ENCODE data around the gene MAFF.

Gene MAFF

DNA sequence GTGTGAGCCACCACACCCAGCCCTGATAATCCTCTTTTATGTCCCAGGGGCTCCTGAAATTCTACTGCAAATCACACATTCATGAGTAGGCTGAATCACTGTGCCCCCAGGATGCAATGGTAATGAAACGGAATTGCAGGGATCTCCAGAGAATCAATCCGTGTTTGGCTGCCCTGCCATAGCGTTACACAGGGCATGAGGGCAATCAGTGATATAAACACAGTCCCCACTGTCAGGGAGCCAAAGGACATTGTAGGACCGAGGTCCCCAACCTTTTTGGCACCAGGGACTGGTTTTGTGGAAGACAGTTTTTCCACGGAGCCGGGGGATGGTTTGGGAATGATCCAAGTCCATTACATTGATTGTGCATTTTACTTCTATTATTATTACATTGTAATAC, 11.2 kb upstream of the MAFF start:
- no peak for DNase-seq (ENCODE audit: low spot score)
- no peak overlapping the region for H4K8ac ChIP-seq (ENCODE audit: low read depth, low read length)
- WGBS, 2 donors (ENCODE audit: extremely low coverage in 2 of 2, insufficient read length in 2 of 2, insufficient replicate concordance in 1 of 2) = no CpG with 5 or more reads among the region's 6 CpGs
- peaks cover 2 to 3% of the 10 kb centered on the region in 2 donors for H3K4me1 ChIP-seq (ENCODE audit: control insufficient read depth in 2 of 2, insufficient read depth in 1 of 2, low read depth in 1 of 2, low read length in 2 of 2)
- no peak overlapping the region for H3K4me2 ChIP-seq (ENCODE audit: insufficient read depth, low read length, poor library complexity, severe bottlenecking)
- no peak overlapping the region for H3K18ac ChIP-seq (ENCODE audit: low read length)
- H3K9ac ChIP-seq (ENCODE audit: low read depth, low read length, poor library complexity) = no peak overlapping the region
- H3K27me3 ChIP-seq (ENCODE audit: control insufficient read depth in 3 of 3, insufficient read depth in 3 of 3, low read depth in 1 of 3, low read length in 3 of 3) = no peaks in the 10 kb centered on the region
- H3K4me3 ChIP-seq (ENCODE audit: low read length in 2 of 2) = no peak overlapping the region
- no peak overlapping the region for H2AFZ ChIP-seq (ENCODE audit: low read length)
- no peaks in the 10 kb centered on the region for H3K9me3 ChIP-seq (replicated peaks in 1 of 2; ENCODE audit: control insufficient read depth in 2 of 2, insufficient read depth in 1 of 2, low read depth in 1 of 2, low read length in 2 of 2)
- no peak overlapping the region for H2BK12ac ChIP-seq (ENCODE audit: low read length)
- no peak overlapping the region for H3K14ac ChIP-seq (ENCODE audit: low read length)
- no peak overlapping the region for H2BK5ac ChIP-seq (ENCODE audit: low read length)
- no peak overlapping the region for H2BK120ac ChIP-seq (ENCODE audit: low read depth, low read length)
- no peak overlapping the region for H2AK5ac ChIP-seq (ENCODE audit: low read depth, low read length)
- no peak overlapping the region for H4K91ac ChIP-seq (ENCODE audit: low read depth, low read length, poor library complexity)
- H3K23ac ChIP-seq (ENCODE audit: low read depth, low read length, poor library complexity) = no peak overlapping the region
- H3K4ac ChIP-seq (ENCODE audit: low read length) = no peak overlapping the region
- no peaks in the 10 kb centered on the region for H3K36me3 ChIP-seq (replicated peaks in 1 of 2; ENCODE audit: control insufficient read depth in 2 of 2, insufficient read depth in 2 of 2, low read length in 2 of 2)
- H2BK15ac ChIP-seq (ENCODE audit: low read length) = no peak overlapping the region
- H3K27ac ChIP-seq (replicated peaks; ENCODE audit: low read length) = no peak overlapping the region
- H3K79me1 ChIP-seq (ENCODE audit: low read depth, low read length) = no peaks in the 10 kb centered on the region

DNA sequence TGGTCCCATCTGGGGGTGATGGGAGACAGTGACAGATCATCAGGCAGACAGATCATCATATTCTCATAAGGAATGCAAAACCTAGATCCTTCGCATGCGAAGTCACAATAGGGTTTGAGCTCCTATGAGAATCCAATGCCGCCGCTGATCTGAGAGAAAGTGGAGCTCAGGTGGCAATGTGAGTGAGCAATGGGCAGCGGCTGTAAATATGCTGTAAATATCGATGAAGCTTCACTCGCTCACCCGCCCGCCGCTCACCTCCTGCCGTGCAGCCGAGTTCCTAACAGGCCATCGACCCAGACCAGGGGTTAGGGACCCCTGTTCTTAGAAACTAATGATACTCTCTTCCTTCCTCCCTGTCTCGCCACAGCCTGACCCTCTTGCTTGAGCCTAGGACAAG, 10.7 kb upstream of the MAFF start:
- no peaks in the 10 kb centered on the region for H3K27me3 ChIP-seq (ENCODE audit: control insufficient read depth in 3 of 3, insufficient read depth in 3 of 3, low read depth in 1 of 3, low read length in 3 of 3)
- WGBS, 2 donors (ENCODE audit: extremely low coverage in 2 of 2, insufficient read length in 2 of 2, insufficient replicate concordance in 1 of 2) = no CpG with 5 or more reads among the region's 14 CpGs
- H3K9ac ChIP-seq (ENCODE audit: low read depth, low read length, poor library complexity) = peak overlapping the region; percentile 16
- no peak overlapping the region for H2BK15ac ChIP-seq (ENCODE audit: low read length)
- H3K23ac ChIP-seq (ENCODE audit: low read depth, low read length, poor library complexity) = no peak overlapping the region
- no peak overlapping the region for H2BK120ac ChIP-seq (ENCODE audit: low read depth, low read length)
- no peak overlapping the region for H3K4ac ChIP-seq (ENCODE audit: low read length)
- H2BK12ac ChIP-seq (ENCODE audit: low read length) = no peak overlapping the region
- no peak for DNase-seq (ENCODE audit: low spot score)
- no peaks in the 10 kb centered on the region for H3K36me3 ChIP-seq (replicated peaks in 1 of 2; ENCODE audit: control insufficient read depth in 2 of 2, insufficient read depth in 2 of 2, low read length in 2 of 2)
- H2BK5ac ChIP-seq (ENCODE audit: low read length) = peak overlapping the region; percentile 39
- H3K79me1 ChIP-seq (ENCODE audit: low read depth, low read length) = no peaks in the 10 kb centered on the region
- H3K4me1 ChIP-seq (ENCODE audit: control insufficient read depth in 2 of 2, insufficient read depth in 1 of 2, low read depth in 1 of 2, low read length in 2 of 2) = peaks cover 2 to 3% of the 10 kb centered on the region in 2 donors
- H3K14ac ChIP-seq (ENCODE audit: low read length) = no peak overlapping the region
- no peak overlapping the region for H4K91ac ChIP-seq (ENCODE audit: low read depth, low read length, poor library complexity)
- H3K27ac ChIP-seq (replicated peaks; ENCODE audit: low read length) = no peak overlapping the region
- H2AK5ac ChIP-seq (ENCODE audit: low read depth, low read length) = no peak overlapping the region
- no peak overlapping the region for H3K4me2 ChIP-seq (ENCODE audit: insufficient read depth, low read length, poor library complexity, severe bottlenecking)
- no peak overlapping the region for H4K8ac ChIP-seq (ENCODE audit: low read depth, low read length)
- H3K18ac ChIP-seq (ENCODE audit: low read length) = no peak overlapping the region
- no peak overlapping the region for H2AFZ ChIP-seq (ENCODE audit: low read length)
- no peaks in the 10 kb centered on the region for H3K9me3 ChIP-seq (replicated peaks in 1 of 2; ENCODE audit: control insufficient read depth in 2 of 2, insufficient read depth in 1 of 2, low read depth in 1 of 2, low read length in 2 of 2)
- no peak overlapping the region for H3K4me3 ChIP-seq (ENCODE audit: low read length in 2 of 2)

DNA sequence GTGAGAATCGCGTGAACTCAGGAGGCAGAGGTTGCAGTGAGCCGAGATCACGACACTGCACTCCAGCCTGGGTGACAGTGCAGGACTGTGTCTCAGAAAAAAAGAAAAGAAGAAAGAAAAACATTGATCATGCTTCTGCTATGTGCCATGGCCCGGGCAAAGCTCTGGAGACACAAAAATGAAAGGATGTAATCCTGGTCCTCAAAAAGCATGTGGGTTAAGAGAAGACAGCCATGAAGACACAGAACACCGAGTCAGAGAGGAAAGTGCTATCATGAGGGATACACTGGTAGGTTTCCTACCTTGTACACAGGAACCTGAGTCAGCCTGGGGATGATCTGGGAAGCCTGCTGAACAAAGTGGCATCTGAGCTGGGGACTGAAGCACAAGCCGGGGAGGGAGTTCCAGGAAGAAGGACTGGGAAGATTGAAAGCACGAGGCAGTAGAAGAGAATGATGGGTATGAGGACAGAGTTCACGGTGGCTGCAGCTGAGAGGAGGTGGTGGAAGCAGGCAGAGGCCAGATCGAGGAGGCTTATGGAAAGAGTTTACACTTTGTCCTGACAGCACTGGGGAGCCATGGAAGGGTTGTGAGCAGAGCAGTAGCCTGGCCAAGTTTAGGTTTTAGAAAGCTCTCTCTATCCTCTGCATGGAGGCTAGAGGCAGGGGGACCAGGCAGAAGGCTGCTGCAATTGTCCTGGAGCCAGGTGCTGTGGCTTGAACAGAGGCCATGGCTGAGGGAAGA, 9.9 kb upstream of the MAFF start:
- Histone ChIP-seq H3K4me3 (ENCODE audit: low read length in 2 of 2) (no peak overlapping the region), H3K18ac (ENCODE audit: low read length) (no peak overlapping the region), H3K27me3 (ENCODE audit: control insufficient read depth in 3 of 3, insufficient read depth in 3 of 3, low read depth in 1 of 3, low read length in 3 of 3) (no peaks in the 10 kb centered on the region), H3K4me1 (ENCODE audit: control insufficient read depth in 2 of 2, insufficient read depth in 1 of 2, low read depth in 1 of 2, low read length in 2 of 2) (peaks cover 2 to 3% of the 10 kb centered on the region in 2 donors), H3K4me2 (ENCODE audit: insufficient read depth, low read length, poor library complexity, severe bottlenecking) (no peak overlapping the region), H2BK5ac (ENCODE audit: low read length) (no peak overlapping the region), H2AK5ac (ENCODE audit: low read depth, low read length) (peak overlapping the region; percentile 31), H4K8ac (ENCODE audit: low read depth, low read length) (no peak overlapping the region), H3K14ac (ENCODE audit: low read length) (no peak overlapping the region), H3K4ac (ENCODE audit: low read length) (no peak overlapping the region), H3K27ac (replicated peaks; ENCODE audit: low read length) (no peak overlapping the region), H2BK15ac (ENCODE audit: low read length) (no peak overlapping the region), H3K36me3 (replicated peaks in 1 of 2; ENCODE audit: control insufficient read depth in 2 of 2, insufficient read depth in 2 of 2, low read length in 2 of 2) (no peaks in the 10 kb centered on the region), H4K91ac (ENCODE audit: low read depth, low read length, poor library complexity) (no peak overlapping the region), H2BK120ac (ENCODE audit: low read depth, low read length) (no peak overlapping the region), H2BK12ac (ENCODE audit: low read length) (no peak overlapping the region), H3K79me1 (ENCODE audit: low read depth, low read length) (no peaks in the 10 kb centered on the region), H3K9ac (ENCODE audit: low read depth, low read length, poor library complexity) (no peak overlapping the region), H3K9me3 (replicated peaks in 1 of 2; ENCODE audit: control insufficient read depth in 2 of 2, insufficient read depth in 1 of 2, low read depth in 1 of 2, low read length in 2 of 2) (no peaks in the 10 kb centered on the region), H3K23ac (ENCODE audit: low read depth, low read length, poor library complexity) (no peak overlapping the region), H2AFZ (ENCODE audit: low read length) (peak overlapping the region; percentile 21)
- no peak for DNase-seq (ENCODE audit: low spot score)
- WGBS, 2 donors (ENCODE audit: extremely low coverage in 2 of 2, insufficient read length in 2 of 2, insufficient replicate concordance in 1 of 2) = no CpG with 5 or more reads among the region's 10 CpGs

DNA sequence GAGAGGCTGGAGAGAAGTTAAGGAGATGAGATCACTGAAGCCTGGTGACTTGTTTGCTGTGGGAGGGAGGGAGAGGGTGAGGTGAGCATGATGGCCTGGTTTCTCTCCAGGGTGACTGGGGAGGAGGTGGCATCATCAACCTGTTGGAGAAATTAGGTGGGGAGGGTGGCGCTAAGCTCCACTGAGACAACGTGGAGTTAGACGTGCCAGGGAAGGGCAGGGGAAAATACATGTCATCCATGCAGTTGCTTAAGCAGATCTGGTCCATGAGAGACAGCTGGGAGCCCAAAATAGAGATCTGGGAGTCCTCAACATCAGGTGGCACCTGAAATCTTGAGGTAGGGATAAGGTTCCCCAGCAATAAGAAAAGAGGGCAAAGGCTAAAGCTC, 9.3 kb upstream of the MAFF start:
- no peak overlapping the region for H4K8ac ChIP-seq (ENCODE audit: low read depth, low read length)
- peaks cover 2 to 3% of the 10 kb centered on the region in 2 donors for H3K4me1 ChIP-seq (ENCODE audit: control insufficient read depth in 2 of 2, insufficient read depth in 1 of 2, low read depth in 1 of 2, low read length in 2 of 2)
- no peak overlapping the region for H3K4me3 ChIP-seq (ENCODE audit: low read length in 2 of 2)
- WGBS, 2 donors (ENCODE audit: extremely low coverage in 2 of 2, insufficient read length in 2 of 2, insufficient replicate concordance in 1 of 2) = no CpG with 5 or more reads among the region's 3 CpGs
- no peak for DNase-seq (ENCODE audit: low spot score)
- no peak overlapping the region for H2BK5ac ChIP-seq (ENCODE audit: low read length)
- H2AK5ac ChIP-seq (ENCODE audit: low read depth, low read length) = no peak overlapping the region
- H2BK15ac ChIP-seq (ENCODE audit: low read length) = no peak overlapping the region
- H3K9me3 ChIP-seq (replicated peaks in 1 of 2; ENCODE audit: control insufficient read depth in 2 of 2, insufficient read depth in 1 of 2, low read depth in 1 of 2, low read length in 2 of 2) = no peaks in the 10 kb centered on the region
- no peaks in the 10 kb centered on the region for H3K79me1 ChIP-seq (ENCODE audit: low read depth, low read length)
- H3K4ac ChIP-seq (ENCODE audit: low read length) = no peak overlapping the region
- H3K9ac ChIP-seq (ENCODE audit: low read depth, low read length, poor library complexity) = no peak overlapping the region
- H3K4me2 ChIP-seq (ENCODE audit: insufficient read depth, low read length, poor library complexity, severe bottlenecking) = no peak overlapping the region
- no peak overlapping the region for H3K18ac ChIP-seq (ENCODE audit: low read length)
- H2BK120ac ChIP-seq (ENCODE audit: low read depth, low read length) = no peak overlapping the region
- no peaks in the 10 kb centered on the region for H3K27me3 ChIP-seq (ENCODE audit: control insufficient read depth in 3 of 3, insufficient read depth in 3 of 3, low read depth in 1 of 3, low read length in 3 of 3)
- H3K14ac ChIP-seq (ENCODE audit: low read length) = no peak overlapping the region
- H3K36me3 ChIP-seq (replicated peaks in 1 of 2; ENCODE audit: control insufficient read depth in 2 of 2, insufficient read depth in 2 of 2, low read length in 2 of 2) = no peaks in the 10 kb centered on the region
- H3K23ac ChIP-seq (ENCODE audit: low read depth, low read length, poor library complexity) = no peak overlapping the region
- no peak overlapping the region for H4K91ac ChIP-seq (ENCODE audit: low read depth, low read length, poor library complexity)
- no peak overlapping the region for H3K27ac ChIP-seq (replicated peaks; ENCODE audit: low read length)
- no peak overlapping the region for H2AFZ ChIP-seq (ENCODE audit: low read length)
- H2BK12ac ChIP-seq (ENCODE audit: low read length) = no peak overlapping the region
